MCF 10A (cell line): ENCODE measurements around the gene SATL1. TPM values are rescaled to one million over a fixed set of nuclear protein-coding genes. Genes with fewer than 3 reads are reported as not detected.
"Not testable (repeated sequence)": the region's sequence is repeated elsewhere in the genome, so short reads cannot be mapped to it uniquely, and the experiment has no call there.

Experiments used
- Bru-seq: library from RNA; stranded (reverse); fragments of 400-500 nt; gene quantifications from one replicate; lab custom pipeline; 2021; lab: Mats Ljungman, UMichigan
- BruChase-seq, 2 experiments: library from RNA; stranded (reverse); fragments of 400-500 nt; gene quantifications; one replicate each; lab custom pipeline; 2021; lab: Mats Ljungman, UMichigan
- BruUV-seq: library from RNA; stranded (reverse); fragments of 400-500 nt; replicated peaks from 2 replicates; lab custom pipeline; 2021; lab: Mats Ljungman, UMichigan
- CTCF ChIA-PET: fragments of 300-600 bp; sonication (Branson Sonifier 250); formaldehyde crosslinking; extraction: SDS; loops from one replicate; lab custom pipeline; 2021; ENCODE audit warnings: antibody characterized with exemption, inconsistent platforms; lab: Yijun Ruan, JAX
- POLR2A ChIA-PET: fragments of 300-600, 350-650 bp; sonication (Branson Sonifier 250); formaldehyde crosslinking; extraction: SDS; loops from one replicate; lab custom pipeline; 2020; ENCODE audit warnings: antibody characterized with exemption, inconsistent platforms; lab: Yijun Ruan, JAX
- DNase-seq: peaks from one replicate; pipeline ENCODE4 v3.0.0-alpha.2; 2018; ENCODE audit not compliant: unreplicated experiment
- H3K27ac Mint-ChIP-seq: one replicate; pipeline ENCODE4 v1.8.0; 2022; ENCODE audit warnings: mild to moderate bottlenecking, low read depth, mixed read lengths; ENCODE audit not compliant: unreplicated experiment
- H3K27me3 Mint-ChIP-seq: one replicate; pipeline ENCODE4 v1.8.0; 2022; ENCODE audit warnings: mixed read lengths; ENCODE audit not compliant: insufficient read depth, unreplicated experiment
- H3K36me3 Mint-ChIP-seq: one replicate; pipeline ENCODE4 v1.8.0; 2022; ENCODE audit warnings: mild to moderate bottlenecking, moderate library complexity, mixed read lengths; ENCODE audit not compliant: insufficient read depth, unreplicated experiment
- H3K4me1 Mint-ChIP-seq: one replicate; pipeline ENCODE4 v1.8.0; 2022; ENCODE audit warnings: mixed read lengths; ENCODE audit not compliant: insufficient read depth, unreplicated experiment
- H3K4me3 Mint-ChIP-seq: one replicate; pipeline ENCODE4 v1.8.0; 2022; ENCODE audit warnings: mild to moderate bottlenecking, moderate library complexity, mixed read lengths; ENCODE audit not compliant: unreplicated experiment
- H3K9me3 Mint-ChIP-seq: one replicate; pipeline ENCODE4 v1.8.0; 2022; ENCODE audit warnings: mixed read lengths; ENCODE audit not compliant: unreplicated experiment
- intact Hi-C: fragments of 100-400 bp; cut with micrococcal nuclease; formaldehyde crosslinking; loops from 2 replicates; pipeline ENCODE4 v1.14.1; 2022
- long read RNA-seq: library from polyadenylated mRNA; stranded (forward); transcript quantifications from one replicate; pipeline ENCODE4 v2.0.0, GENCODE V29; 2022
- total RNA-seq: library from RNA; stranded (reverse); gene quantifications from 2 replicates; pipeline ENCODE4 v1.2.3, GENCODE V29; 2022
- TF ChIP-seq, protein P1 (sequence below): fragments of 200-600 bp; IDR thresholded peaks from one replicate; pipeline ENCODE4 v1.8.0; 2022; ENCODE audit warnings: antibody characterized with exemption, mild to moderate bottlenecking; ENCODE audit not compliant: unreplicated experiment

Gene SATL1, protein sequence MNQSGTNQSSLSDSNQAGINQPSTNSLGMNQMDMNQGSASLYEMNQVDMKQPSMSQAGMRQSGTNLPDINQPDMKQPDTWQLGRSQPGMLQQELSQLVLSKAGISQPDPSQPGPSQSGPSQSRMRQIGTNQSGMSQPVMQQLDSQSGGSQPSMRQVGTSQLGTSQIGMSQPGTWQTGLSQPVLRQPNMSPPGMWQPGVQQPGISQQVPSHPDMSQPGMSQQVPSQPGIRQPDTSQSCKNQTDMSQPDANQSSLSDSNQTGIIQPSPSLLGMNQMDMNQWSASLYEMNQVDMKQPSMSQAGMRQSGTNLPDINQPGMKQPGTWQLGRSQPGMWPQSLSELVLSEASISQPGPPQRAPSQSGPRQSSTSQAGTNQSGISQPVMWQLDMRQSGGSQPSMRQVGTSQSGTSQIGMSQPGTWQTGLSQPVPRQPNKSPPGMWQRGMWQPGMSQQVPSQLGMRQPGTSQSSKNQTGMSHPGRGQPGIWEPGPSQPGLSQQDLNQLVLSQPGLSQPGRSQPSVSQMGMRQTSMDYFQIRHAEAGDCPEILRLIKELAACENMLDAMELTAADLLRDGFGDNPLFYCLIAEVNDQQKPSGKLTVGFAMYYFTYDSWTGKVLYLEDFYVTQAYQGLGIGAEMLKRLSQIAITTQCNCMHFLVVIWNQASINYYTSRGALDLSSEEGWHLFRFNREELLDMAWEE
- total RNA-seq (not detected in 2 replicates), Bru-seq, nascent RNA (percentile 8 among the genes with signal in this experiment), BruChase-seq, experiment 1, labeled RNA remaining after a 6-hour chase (percentile 8 among the genes with signal in this experiment), BruChase-seq, experiment 2, labeled RNA remaining after a 2-hour chase (percentile 8 among the genes with signal in this experiment)
- long read RNA-seq, partial matches to known transcripts: 0 of 1 reads
- long read RNA-seq, other reads (novel, unspliced or antisense): 1 of 1 reads

- CTCF ChIA-PET: interaction anchor here (0.7 kb wide), 2 partner anchors 123 to 266 kb away, joined by 3 read pairs; no protein-coding TSS in a partner anchor
These were observed at the start of gene SATL1, which contains the start of gene ZNF711 for GRCh38 chrX:85243761-85244449. Gene SATL1 (minus strand): TSS chrX:85243779. CDS start chrX:85108968, 134,811 bp downstream. Gene ZNF711 (plus strand): TSS chrX:85243991. CDS start chrX:85247573, 3,582 bp downstream.

GRCh38 chrX:85288992-85289723 lies 45.6 kb upstream of the SATL1 start:
- Mint-ChIP-seq H3K4me1 (no peaks in the 10 kb centered on the region), H3K27me3 (no peaks in the 10 kb centered on the region), H3K9me3 (peaks cover 26% of the 10 kb centered on the region), H3K4me3 (no peak overlapping the region), H3K36me3 (no peaks in the 10 kb centered on the region), H3K27ac (no peak overlapping the region)
- intact Hi-C loops: no loop called here
- no peak for DNase-seq
- CTCF ChIA-PET: no interaction called here
- TF ChIP-seq, protein P1, sequence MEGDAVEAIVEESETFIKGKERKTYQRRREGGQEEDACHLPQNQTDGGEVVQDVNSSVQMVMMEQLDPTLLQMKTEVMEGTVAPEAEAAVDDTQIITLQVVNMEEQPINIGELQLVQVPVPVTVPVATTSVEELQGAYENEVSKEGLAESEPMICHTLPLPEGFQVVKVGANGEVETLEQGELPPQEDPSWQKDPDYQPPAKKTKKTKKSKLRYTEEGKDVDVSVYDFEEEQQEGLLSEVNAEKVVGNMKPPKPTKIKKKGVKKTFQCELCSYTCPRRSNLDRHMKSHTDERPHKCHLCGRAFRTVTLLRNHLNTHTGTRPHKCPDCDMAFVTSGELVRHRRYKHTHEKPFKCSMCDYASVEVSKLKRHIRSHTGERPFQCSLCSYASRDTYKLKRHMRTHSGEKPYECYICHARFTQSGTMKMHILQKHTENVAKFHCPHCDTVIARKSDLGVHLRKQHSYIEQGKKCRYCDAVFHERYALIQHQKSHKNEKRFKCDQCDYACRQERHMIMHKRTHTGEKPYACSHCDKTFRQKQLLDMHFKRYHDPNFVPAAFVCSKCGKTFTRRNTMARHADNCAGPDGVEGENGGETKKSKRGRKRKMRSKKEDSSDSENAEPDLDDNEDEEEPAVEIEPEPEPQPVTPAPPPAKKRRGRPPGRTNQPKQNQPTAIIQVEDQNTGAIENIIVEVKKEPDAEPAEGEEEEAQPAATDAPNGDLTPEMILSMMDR: no peak
- BruUV-seq: no TSS peak
- POLR2A ChIA-PET: no interaction called here

More at GRCh38 chrX:85243761-85244449, at the start of gene SATL1, which contains the start of gene ZNF711:
- Mint-ChIP-seq H3K4me1 (no peaks in the 10 kb centered on the region), H3K27ac (no peak within 1 kb of the TSS), H3K27me3 (no peaks in the 10 kb centered on the region), H3K36me3 (no peaks in the 10 kb centered on the region), H3K9me3 (peaks cover 13% of the 10 kb centered on the region), H3K4me3 (peak within 1 kb of the TSS; percentile 66)
- intact Hi-C loops: no loop called here
- DNase-seq: no peak
- POLR2A ChIA-PET: interaction anchor here (0.6 to 1.4 kb wide), 11 partner anchors 10 to 299 kb away, joined by 3 to 5 read pairs (median 3); no protein-coding TSS in a partner anchor
- BruUV-seq: no TSS peak
- TF ChIP-seq, protein P1: no peak

GRCh38 chrX:85285286-85285685 lies 41.7 kb upstream of the SATL1 start:
- intact Hi-C loops, DNase-seq, H3K36me3 Mint-ChIP-seq, BruUV-seq, CTCF ChIA-PET, H3K27ac Mint-ChIP-seq, H3K4me3 Mint-ChIP-seq, H3K4me1 Mint-ChIP-seq, H3K27me3 Mint-ChIP-seq, POLR2A ChIA-PET: not testable (repeated sequence)
- peaks cover 26% of the 10 kb centered on the region for H3K9me3 Mint-ChIP-seq
